Measurements from ENCODE around the gene COG7. TPM values are rescaled to one million over a fixed set of nuclear protein-coding genes. Genes with fewer than 3 reads are reported as not detected.
"Not testable (repeated sequence)": the region's sequence is repeated elsewhere in the genome, so short reads cannot be mapped to it uniquely, and the experiment has no call there.

COG7 gene
- total RNA-seq, 1 experiment from 2014 or later: 11.2 TPM

DNA sequence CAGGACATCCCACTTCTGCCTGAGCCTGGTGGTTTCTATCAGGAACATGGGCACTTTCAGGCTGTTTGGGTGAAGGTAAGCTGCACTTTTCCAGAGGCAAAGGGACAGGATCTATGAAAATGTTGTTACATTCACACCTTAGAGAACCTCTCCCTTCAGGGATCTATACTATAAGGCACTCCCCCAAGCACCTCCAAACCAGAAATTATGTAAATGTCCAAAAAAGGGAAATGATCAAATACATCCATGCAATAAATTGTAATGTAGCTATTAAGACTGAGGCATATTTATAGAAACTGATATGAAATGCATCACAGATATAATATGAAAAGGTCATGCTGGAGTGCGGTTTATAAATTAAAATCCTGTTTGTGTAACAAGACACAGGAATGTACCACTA, 23.3 kb upstream of the COG7 start:
- no peak for DNase-seq (ENCODE audit: low read depth)

DNA sequence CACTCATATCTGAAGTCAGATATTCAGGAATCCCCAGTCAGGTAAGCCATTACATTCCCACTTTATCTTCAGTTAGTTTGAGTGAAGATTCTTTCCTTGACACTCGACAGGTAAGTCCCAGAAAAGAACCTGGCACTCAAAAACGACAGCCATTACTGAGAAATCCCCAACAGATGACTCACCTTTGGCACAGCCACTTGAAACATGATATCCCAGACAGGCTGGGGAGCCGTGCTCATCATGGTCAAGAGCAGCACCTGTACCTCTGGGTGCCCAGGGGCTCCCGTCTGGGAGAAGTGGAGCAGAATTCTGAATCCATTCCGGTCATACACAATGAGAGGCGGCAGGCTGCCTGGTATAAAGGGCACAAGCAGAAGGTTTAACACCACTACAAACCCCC, 16.8 kb upstream of the COG7 start:
- DNase-seq (ENCODE audit: low read depth): peak; percentile 56

GRCh38 chr16:23466162-23466885, 13.3 kb upstream of the COG7 start:
- DNase-seq (ENCODE audit: low read depth): peak; percentile 76

- no peak for DNase-seq (ENCODE audit: low read depth)
These were observed 12.2 kb upstream of the COG7 start for GRCh38 chr16:23465179-23465578.

DNA sequence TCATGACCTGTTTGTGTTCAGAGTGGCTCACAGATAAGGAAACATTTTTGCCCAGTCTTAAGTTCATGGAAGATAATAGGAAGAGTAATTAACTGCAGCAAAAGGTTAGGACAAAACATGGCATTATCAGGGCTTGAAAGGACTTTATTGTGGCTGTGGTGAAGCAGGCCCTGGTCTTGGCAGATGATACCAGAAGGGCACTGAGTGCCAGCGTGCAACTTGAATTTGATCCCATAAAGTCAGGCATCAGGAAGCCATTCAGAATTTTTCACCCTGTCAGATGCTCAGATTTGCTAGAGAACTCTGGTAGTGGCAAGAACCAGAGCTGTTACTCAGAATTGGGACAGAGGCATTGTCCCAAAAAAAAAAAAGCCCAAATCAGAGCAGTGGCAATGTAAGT, 11.2 kb upstream of the COG7 start:
- DNase-seq (ENCODE audit: low read depth): no peak

- DNase-seq (ENCODE audit: low read depth): not testable (repeated sequence)
These were observed 10.0 kb upstream of the COG7 start for GRCh38 chr16:23462994-23463393.

DNA sequence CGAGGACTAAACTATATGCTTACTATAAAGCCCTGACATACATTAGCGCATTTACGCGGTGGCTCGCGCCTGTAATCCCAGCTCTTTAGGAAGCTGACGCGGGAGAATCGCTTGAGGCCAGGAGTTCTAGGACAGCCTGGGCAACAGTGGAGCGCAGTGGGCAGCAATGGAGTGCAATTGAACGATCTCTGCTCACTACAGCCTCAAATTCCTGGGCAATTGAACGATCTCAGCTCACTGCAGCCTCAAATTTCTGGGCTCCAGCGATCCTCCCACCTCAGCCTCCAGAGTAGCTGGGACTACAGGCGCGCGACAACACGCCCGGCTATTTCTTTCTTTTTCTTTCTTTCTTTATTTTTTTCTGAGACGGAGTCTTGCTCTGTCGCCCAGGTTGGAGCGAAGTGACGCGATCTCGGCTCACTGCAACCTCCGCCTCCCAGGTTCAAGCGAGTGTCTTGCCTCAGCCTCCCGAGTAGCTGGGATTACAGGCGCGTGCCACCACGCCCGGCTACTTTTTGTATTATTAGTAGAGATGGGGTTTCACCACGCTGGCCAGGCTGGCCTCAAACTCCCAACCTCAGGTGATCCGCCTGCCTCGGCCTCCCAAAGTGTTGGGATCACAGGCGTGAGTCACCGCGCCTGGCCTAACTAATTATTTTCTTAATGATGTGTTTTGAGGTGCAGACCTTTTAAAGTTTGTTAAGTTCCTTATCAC, 506 bp upstream of the COG7 start:
- no peak for DNase-seq (ENCODE audit: low read depth)

DNA sequence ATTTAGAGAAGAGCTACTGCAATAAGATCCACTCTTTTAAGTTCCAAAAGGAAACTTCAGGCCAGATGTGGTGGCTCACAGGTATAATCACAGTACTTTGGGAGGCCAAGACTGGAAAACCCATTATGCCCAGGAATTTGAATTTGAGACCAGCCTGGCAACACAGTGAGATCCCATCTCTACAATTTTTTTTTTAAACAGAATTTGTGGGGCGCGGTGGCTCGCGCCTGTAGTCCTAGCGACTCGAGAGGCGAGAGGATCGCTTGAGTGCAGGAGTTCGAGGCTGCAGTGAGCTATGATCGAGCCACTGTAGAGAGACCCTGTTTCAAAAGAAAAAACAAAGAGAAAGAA, 793 bp downstream of the COG7 start:
- no peak for DNase-seq (ENCODE audit: low read depth)

- DNase-seq (ENCODE audit: low read depth): no peak
These were observed 4.6 kb downstream of the COG7 start for GRCh38 chr16:23448392-23448791.

DNA sequence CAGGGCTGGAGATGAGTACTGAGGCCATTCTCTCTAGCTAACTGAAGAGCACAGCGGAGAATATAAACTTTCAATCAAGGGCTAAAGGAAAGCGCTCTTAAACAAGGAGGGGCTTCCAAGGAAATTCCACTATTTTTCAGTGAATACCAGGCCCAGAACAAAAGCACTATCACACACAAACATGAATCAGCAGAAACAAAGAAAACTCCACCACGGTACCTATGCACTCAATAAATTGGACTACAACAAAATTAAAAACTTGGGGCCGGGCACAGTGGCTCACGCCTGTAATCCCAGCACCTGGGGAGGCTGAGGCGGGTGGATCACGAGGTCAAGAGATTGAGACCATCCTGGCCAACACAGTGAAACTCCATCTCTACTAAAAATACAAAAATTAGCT, 15.4 kb downstream of the COG7 start:
- DNase-seq (ENCODE audit: low read depth): not testable (repeated sequence)

DNA sequence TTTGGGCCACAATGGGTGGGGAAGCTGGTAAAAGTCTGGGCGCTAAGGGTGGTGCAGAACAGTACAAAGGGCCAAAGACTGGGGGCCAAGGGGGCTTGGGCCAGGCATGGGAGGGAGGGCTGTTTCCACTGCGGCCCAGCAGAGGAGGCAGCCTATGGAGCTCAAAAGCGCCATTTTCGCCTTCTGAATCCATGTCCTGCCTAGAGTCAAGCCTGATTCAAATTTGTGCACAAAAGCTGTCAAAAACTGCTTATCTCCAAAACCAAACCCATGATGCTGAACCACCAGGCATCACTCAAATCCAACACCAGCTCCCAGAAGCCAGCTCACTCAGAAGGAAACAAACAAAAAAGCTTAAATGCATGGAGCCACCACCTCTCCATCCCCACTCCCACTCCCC, 16.0 kb downstream of the COG7 start:
- no peak for DNase-seq (ENCODE audit: low read depth)

GRCh38 chr16:23435500-23435899, 17.5 kb downstream of the COG7 start:
- peak; percentile 33 for DNase-seq (ENCODE audit: low read depth)

DNA sequence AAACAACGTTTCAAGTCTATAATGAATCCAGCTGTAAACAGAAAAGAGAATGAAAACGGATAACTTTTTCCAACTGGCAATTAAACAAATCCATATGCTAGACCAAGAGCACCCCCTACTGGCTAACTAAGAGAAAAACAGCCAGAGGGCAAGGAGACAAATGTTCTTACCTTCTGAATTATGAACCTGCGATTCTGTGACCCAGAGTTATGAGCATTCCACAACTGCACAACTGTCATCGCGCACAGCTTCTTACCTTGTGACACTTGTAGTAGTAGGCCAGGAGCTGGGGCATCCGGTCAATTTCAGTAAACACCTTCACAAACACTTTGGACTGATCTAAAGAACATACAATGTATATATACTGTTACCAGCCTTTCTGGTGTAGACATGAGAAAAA, 18.6 kb downstream of the COG7 start:
- DNase-seq (ENCODE audit: low read depth): peak; percentile 53

DNA sequence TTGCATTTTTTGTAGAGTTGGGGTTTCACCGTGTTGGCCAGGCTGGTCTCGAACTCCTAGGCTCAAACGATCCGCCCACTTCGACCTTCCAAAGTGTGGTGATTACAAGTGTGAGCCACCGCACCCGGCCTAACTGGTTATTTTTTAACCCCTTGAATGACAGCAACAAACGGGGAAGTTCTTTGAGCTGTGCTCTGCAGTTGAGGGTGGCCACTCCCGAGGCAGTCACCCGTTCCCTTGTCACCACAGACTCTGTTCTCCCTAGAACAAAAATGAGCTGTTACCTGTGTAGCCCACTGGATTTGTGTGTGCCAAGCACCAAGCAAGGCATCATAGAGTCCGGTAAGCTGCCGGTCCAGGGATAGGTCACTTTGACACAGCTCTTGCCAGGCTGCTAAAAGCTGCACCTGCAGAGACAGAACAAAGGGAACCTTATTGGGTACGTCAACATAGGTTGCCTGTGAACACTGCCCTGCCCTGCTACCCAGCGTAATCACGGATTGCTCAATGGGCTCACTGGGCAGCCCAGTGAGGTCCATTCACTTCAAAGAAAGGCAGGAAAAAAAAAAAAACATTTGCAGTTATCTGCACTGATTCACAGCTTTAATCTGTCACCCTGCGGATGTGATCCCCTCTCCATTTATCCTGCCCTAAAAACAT, 19.6 kb downstream of the COG7 start:
- no peak for DNase-seq (ENCODE audit: low read depth)

DNA sequence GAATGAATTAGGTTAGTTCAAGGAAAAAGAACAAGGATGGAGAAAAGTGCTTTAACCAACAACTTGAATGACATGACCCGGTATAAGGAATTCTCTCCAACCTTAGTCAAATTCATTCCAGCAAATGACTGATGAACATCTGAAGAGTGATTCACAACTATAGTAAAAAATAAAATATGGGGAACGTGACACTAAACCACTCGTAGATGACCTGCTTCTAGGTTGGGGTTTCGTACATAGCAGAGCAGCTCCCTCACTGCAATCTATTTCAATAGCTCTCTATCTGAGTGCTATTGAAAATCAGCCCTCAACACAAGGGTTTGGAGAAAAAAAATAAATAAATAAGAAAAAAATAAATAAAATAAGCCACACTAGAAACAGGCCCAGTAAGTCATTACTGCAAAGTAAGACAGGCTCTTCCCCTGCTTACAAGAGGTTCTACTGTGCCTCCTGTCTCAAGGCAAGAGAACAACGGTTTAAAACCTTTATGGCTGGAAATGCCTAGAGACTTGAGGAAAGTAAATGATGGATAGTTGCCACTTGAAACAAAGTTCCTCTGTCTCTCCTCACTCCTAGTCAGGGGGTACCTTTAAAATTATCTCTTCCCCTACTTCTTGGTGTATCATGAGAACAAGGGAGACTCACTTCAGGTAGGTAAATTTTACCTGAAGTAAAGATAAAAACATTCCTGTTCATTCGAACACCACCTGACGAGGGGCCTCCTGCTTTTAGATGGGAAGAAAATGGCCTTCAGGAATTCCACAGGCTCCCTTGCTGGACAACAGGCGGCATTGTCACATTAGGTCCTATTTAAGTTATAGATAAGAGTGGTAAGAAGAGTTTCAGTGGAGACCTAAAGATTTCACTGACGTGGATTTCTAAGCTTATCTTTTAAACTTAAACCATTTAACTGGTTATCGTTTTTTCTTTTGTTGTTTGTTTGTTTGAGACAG, 20.5 kb downstream of the COG7 start:
- no peak for DNase-seq (ENCODE audit: low read depth)

GRCh38 chr16:23428351-23428750, 24.6 kb downstream of the COG7 start:
- no peak for DNase-seq (ENCODE audit: low read depth)

GRCh38 chr16:23424292-23424958, 28.6 kb downstream of the COG7 start:
- DNase-seq (ENCODE audit: low read depth): no peak

- peak; percentile 93 for DNase-seq (ENCODE audit: low read depth)
These were observed 29.4 kb downstream of the COG7 start for GRCh38 chr16:23423496-23424049.

GRCh38 chr16:23420011-23420410, 33.0 kb downstream of the COG7 start:
- no peak for DNase-seq (ENCODE audit: low read depth)

DNA sequence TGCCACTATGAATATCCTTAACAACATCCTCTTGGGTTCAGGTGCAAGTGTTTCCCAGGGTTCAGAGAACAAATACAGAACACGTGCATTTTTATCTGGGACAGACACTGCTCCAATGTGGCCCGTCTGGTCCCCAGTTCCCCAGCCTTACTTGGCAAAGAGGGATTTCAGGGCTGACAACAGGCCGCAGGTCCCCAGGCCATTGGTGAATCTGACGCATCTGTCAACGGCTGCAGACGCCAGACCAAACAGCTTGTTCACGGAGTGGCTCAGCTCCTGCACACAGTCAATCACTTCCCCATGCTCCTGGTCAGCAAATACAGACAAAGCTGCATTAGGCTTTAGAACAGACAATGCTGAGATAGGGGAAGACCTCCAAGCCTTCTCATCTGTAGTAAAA, 36.2 kb downstream of the COG7 start:
- no peak for DNase-seq (ENCODE audit: low read depth)

DNA sequence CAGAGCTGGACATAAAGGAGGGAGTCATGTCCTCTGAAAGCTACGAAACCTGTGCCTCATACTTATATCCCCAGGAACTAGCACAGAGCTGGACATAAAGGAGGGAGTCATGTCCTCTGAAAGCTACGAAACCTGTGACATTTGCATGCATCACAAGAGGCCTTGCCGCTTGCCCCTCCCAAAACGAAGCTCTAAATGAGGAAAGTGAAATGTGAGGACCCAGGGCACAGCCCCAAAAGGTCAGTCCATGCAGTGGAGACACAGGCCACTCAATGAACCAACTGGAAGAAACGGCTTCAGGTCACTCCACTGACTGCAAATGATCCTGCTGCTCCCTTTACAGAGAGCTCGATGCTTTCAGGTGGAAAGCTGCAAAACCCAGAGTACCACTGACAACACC, 38.3 kb downstream of the COG7 start:
- no peak for DNase-seq (ENCODE audit: low read depth)
